GM12875 (cell line): ENCODE measurements around the gene MEX3A.

Experiments
- H3K4me3 ChIP-seq: one replicate; pipeline ENCODE4 v1.5.1; 2011; ENCODE audit warnings: low read depth, low read length, control low read depth
- CTCF ChIP-seq: IDR thresholded peaks from 2 replicates; pipeline ENCODE4 v1.5.1; 2011; ENCODE audit warnings: low read depth, mild to moderate bottlenecking, control low read depth, inconsistent platforms, low read length, moderate library complexity, borderline replicate concordance; ENCODE audit not compliant: insufficient read depth

Gene MEX3A

GRCh38 chr1:156108664-156109241, 26.5 kb upstream of the MEX3A start:
- no peak overlapping the region for H3K4me3 ChIP-seq
- no peak for TF ChIP-seq CTCF

- no peak for TF ChIP-seq CTCF
- H3K4me3 ChIP-seq: no peak overlapping the region
Observed at GRCh38 chr1:156108057-156108456, 25.8 kb upstream of the MEX3A start.

- H3K4me3 ChIP-seq: peak overlapping the region; percentile 12
- TF ChIP-seq CTCF: no peak
Observed at GRCh38 chr1:156106624-156107488, 24.6 kb upstream of the MEX3A start.

- TF ChIP-seq CTCF: no peak
- H3K4me3 ChIP-seq: no peak overlapping the region
Observed at GRCh38 chr1:156104861-156105832, 22.9 kb upstream of the MEX3A start.

GRCh38 chr1:156104065-156104810, 22.0 kb upstream of the MEX3A start:
- no peak overlapping the region for H3K4me3 ChIP-seq
- TF ChIP-seq CTCF: no peak

GRCh38 chr1:156103521-156103947, 21.3 kb upstream of the MEX3A start:
- TF ChIP-seq CTCF: no peak

More at GRCh38 chr1:156103521-156103947, 21.3 kb upstream of the MEX3A start:
- H3K4me3 ChIP-seq: no peak overlapping the region
